Measurements from ENCODE around the gene NINJ1. TPM values are rescaled to one million over a fixed set of nuclear protein-coding genes. Genes with fewer than 3 reads are reported as not detected.

NINJ1 gene, protein sequence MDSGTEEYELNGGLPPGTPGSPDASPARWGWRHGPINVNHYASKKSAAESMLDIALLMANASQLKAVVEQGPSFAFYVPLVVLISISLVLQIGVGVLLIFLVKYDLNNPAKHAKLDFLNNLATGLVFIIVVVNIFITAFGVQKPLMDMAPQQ
- 10 to 100 TPM; 58.8 to 81.6 (median 75.2) TPM for total RNA-seq

DNA sequence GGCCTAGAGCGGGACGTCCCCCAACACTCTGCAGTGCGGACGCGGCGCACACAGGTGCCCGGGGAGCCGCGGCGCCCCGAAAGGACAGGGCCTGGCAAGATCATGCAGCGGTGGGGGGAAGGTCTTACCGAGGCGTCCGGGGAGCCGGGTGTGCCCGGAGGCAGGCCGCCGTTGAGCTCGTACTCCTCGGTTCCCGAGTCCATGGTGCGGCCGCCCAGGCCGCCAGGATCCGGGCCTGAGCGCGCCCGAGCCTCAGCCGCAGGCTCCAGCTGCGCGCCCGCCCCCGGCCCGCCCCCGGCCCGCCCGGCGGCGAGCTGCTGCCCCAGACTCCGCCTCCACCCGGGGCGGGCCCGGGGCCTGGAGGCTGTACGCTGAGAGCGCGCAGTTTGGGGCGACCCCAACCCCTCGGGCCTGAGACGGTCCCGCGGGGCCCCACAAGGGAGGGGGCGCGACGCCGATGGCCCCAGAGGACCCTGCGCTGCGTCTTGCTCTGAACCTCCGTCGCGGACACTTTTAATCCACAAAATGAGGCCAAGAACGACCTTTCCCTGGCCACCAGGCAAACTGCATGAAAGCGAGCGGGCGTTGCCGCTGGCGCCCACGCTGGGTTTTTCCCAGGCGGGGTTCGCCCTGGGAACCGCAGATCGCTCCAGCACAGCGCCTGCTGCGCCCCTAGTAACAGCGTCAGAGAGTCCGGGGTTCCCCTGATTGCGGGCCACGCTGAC, at the start of gene NINJ1:
Gene NINJ1 (minus strand): TSS at position 237 of the 725 bp plus-strand sequence. CDS start 34 bp downstream, at position 203.
- Histone ChIP-seq H3K27ac (peak within 1 kb of the TSS; percentile 89 to 98 (median 98)), H3K4me1 (peaks cover 3 to 66% (median 53%) of the 10 kb centered on the region in 3 donors), H3K4me3 (peak within 1 kb of the TSS; percentile 76 to 78), H3K9me3 (no peaks in the 10 kb centered on the region), H3K36me3 (no peaks in the 10 kb centered on the region), H3K27me3 (no peaks in the 10 kb centered on the region)
- TF ChIP-seq EP300 (IDR thresholded peaks at IDR 0.05) (no peak), POLR2A (IDR thresholded peaks at IDR 0.05) (peak; percentile 88 to 90), POLR2AphosphoS5 (IDR thresholded peaks at IDR 0.05) (peak; percentile 75)
- TF ChIP-seq, protein P1, sequence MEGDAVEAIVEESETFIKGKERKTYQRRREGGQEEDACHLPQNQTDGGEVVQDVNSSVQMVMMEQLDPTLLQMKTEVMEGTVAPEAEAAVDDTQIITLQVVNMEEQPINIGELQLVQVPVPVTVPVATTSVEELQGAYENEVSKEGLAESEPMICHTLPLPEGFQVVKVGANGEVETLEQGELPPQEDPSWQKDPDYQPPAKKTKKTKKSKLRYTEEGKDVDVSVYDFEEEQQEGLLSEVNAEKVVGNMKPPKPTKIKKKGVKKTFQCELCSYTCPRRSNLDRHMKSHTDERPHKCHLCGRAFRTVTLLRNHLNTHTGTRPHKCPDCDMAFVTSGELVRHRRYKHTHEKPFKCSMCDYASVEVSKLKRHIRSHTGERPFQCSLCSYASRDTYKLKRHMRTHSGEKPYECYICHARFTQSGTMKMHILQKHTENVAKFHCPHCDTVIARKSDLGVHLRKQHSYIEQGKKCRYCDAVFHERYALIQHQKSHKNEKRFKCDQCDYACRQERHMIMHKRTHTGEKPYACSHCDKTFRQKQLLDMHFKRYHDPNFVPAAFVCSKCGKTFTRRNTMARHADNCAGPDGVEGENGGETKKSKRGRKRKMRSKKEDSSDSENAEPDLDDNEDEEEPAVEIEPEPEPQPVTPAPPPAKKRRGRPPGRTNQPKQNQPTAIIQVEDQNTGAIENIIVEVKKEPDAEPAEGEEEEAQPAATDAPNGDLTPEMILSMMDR (IDR thresholded peaks at IDR 0.05), result peak in 3 of 4 experiments; percentile 20 to 30 (median 25)
- no CpG with 5 or more reads among the region's 78 CpGs for WGBS, 2 donors (ENCODE audit: low coverage in 1 of 2)
- peak; percentile 87 for ATAC-seq

DNA sequence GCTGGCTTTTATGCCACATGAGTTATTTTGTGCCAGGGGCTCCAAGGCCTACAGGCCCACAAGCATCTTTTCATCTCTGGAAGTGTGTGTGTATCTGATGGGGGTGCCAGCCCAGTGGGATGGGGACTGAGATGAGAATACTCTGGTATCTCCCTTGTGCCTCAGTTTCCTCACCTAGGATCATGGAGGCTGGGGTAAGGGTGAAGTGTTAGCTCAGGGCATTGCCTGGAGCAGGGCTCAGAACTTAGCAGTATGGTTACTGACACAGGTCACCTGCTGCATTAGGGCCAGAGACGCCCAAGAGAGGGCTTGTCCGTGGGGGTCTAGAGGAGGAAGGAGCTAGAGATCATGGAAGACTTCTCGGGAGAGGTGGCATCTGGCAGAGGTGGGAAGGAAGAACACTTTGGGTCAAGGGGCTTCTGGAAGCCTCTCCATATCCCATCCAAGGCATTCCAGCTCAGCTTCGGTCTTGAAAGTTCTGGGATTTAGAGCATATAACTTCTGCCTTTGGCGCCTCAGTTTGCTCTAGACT, 49.1 kb upstream of the NINJ1 start:
- H3K36me3 ChIP-seq, result no peaks in the 10 kb centered on the region
- peaks cover 14% of the 10 kb centered on the region for H3K27me3 ChIP-seq
- peak overlapping the region in 3 of 4 donors; percentile 88 for H3K27ac ChIP-seq
- no peaks in the 10 kb centered on the region for H3K9me3 ChIP-seq
- WGBS, 2 donors (ENCODE audit: low coverage in 1 of 2), result 80 to 83% methylated on average over 1 to 2 of the region's 5 CpGs
- H3K4me3 ChIP-seq, result peak overlapping the region in 1 of 2 donors; percentile 77
- ATAC-seq, result no peak
- no peak for TF ChIP-seq POLR2A (IDR thresholded peaks at IDR 0.05)
- TF ChIP-seq EP300 (IDR thresholded peaks at IDR 0.05), result no peak
- no peak for TF ChIP-seq POLR2AphosphoS5 (IDR thresholded peaks at IDR 0.05)
- TF ChIP-seq, protein P1 (IDR thresholded peaks at IDR 0.05), result no peak
- H3K4me1 ChIP-seq, result peaks cover 0 to 67% (median 18%) of the 10 kb centered on the region in 3 donors

DNA sequence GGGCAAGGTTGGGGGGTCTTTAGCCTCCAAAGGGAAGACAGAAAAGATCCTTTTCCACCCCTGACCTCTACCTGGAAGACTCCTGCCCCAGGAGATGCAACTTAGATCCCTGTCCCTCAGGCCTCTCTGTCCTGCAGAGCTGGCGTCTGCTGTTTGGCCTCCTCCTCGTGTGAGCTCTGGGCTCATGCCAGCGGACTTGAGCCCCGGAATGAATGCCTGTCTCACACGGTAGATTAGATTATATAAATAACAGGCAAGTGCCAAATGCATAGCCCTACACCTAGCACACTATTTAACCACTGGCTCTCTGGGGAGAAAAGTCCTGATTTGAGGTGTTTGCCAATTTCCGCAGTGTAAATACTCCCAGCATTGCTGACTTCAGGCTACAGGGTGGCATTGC, 48.5 kb upstream of the NINJ1 start:
- Histone ChIP-seq H3K9me3 (no peaks in the 10 kb centered on the region), H3K4me1 (peaks cover 0 to 61% (median 18%) of the 10 kb centered on the region in 3 donors), H3K27ac (peak overlapping the region in 3 of 4 donors; percentile 5 to 88 (median 88)), H3K36me3 (no peaks in the 10 kb centered on the region), H3K4me3 (no peak overlapping the region), H3K27me3 (peaks cover 14% of the 10 kb centered on the region)
- TF ChIP-seq, protein P1 (IDR thresholded peaks at IDR 0.05), result no peak
- TF ChIP-seq EP300 (IDR thresholded peaks at IDR 0.05), result no peak
- no peak for TF ChIP-seq POLR2AphosphoS5 (IDR thresholded peaks at IDR 0.05)
- no peak for TF ChIP-seq POLR2A (IDR thresholded peaks at IDR 0.05)
- ATAC-seq, result no peak
- 72% methylated on average over 3 of the region's 6 CpGs; no CpG with 5 or more reads in 1 of the 2 donors for WGBS, 2 donors (ENCODE audit: low coverage in 1 of 2)

DNA sequence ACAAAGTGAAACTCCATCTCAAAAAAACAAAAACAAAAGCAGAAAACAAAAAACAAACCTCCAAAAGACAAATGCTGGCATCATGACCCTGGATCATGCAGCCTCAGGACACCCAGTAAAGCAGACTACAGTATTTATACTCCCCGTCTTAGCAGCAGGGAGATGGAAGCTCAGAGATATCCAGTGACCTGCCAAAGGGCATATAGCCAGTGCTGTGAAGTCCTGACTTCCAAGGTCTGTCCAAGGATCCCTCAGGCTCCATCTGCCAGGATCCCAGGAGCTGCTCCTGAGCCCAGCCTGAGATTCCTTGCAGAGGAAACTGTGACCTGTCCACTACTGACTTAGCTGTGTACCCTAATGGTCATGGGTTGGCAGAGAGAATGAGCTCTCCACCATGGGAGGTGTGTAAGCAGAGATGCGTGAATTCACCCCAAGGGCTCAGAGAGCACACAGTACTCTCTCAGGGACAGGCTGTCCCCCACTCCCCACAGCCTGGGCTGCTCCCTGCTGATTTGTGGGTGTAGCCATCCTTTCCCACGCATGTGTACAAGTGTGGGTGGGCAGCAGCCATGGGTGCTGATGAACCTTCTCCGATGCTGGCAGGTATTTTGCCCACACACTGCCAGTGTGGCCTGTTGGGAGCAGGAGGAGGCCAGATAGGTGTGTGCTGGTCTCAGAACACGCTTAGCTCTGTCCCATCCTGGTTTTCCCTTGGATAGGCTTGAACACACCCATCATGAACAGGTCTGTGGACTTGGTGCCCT, 47.8 kb upstream of the NINJ1 start:
- H3K4me3 ChIP-seq, result no peak overlapping the region
- no peak for TF ChIP-seq POLR2AphosphoS5 (IDR thresholded peaks at IDR 0.05)
- TF ChIP-seq POLR2A (IDR thresholded peaks at IDR 0.05), result no peak
- TF ChIP-seq EP300 (IDR thresholded peaks at IDR 0.05), result no peak
- TF ChIP-seq, protein P1 (IDR thresholded peaks at IDR 0.05), result no peak
- peaks cover 14% of the 10 kb centered on the region for H3K27me3 ChIP-seq
- whole genome bisulfite sequencing, 2 donors (ENCODE audit: low coverage in 1 of 2), result 20 to 80% methylated on average over 1 of the region's 5 CpGs
- H3K9me3 ChIP-seq, result no peaks in the 10 kb centered on the region
- no peak for ATAC-seq
- H3K4me1 ChIP-seq, result peaks cover 0 to 54% (median 17%) of the 10 kb centered on the region in 3 donors
- H3K36me3 ChIP-seq, result no peaks in the 10 kb centered on the region
- peak overlapping the region in 2 of 4 donors; percentile 88 for H3K27ac ChIP-seq
